DMS53 (cell line): ENCODE measurements around the gene IRGC.
"Not testable (repeated sequence)": the region's sequence is repeated elsewhere in the genome, so short reads cannot be mapped to it uniquely, and the experiment has no call there.

Source experiments
- DNase-seq: peaks from one replicate; lab custom pipeline; 2025; lab: John Stamatoyannopoulos, UW

The IRGC gene

GRCh38 chr19:43715776-43716175 lies at the start of gene IRGC:
Gene IRGC (plus strand): TSS chr19:43716076. CDS start chr19:43718559, 2,483 bp downstream.
- DNase-seq = no peak

- no peak for DNase-seq
Measured at GRCh38 chr19:43667126-43667875, 48.6 kb upstream of the IRGC start.

GRCh38 chr19:43667876-43668405 lies 47.9 kb upstream of the IRGC start:
- DNase-seq = peak; percentile 91

- DNase-seq = peak; percentile 100
Measured at GRCh38 chr19:43668406-43669109, 47.3 kb upstream of the IRGC start.

GRCh38 chr19:43672061-43672679 lies 43.7 kb upstream of the IRGC start:
- no peak for DNase-seq

- no peak for DNase-seq
Measured at GRCh38 chr19:43673637-43674036, 42.2 kb upstream of the IRGC start.

GRCh38 chr19:43674183-43674582 lies 41.7 kb upstream of the IRGC start:
- no peak for DNase-seq

- peak; percentile 39 for DNase-seq
Measured at GRCh38 chr19:43674596-43674995, 41.3 kb upstream of the IRGC start.

GRCh38 chr19:43675269-43675879 lies 40.5 kb upstream of the IRGC start:
- DNase-seq = peak; percentile 91

GRCh38 chr19:43675906-43676305 lies 40.0 kb upstream of the IRGC start:
- no peak for DNase-seq

GRCh38 chr19:43678512-43679261 lies 37.2 kb upstream of the IRGC start:
- no peak for DNase-seq

GRCh38 chr19:43681821-43682220 lies 34.1 kb upstream of the IRGC start:
- DNase-seq = no peak

- not testable (repeated sequence) for DNase-seq
Measured at GRCh38 chr19:43682269-43682668, 33.6 kb upstream of the IRGC start.

- no peak for DNase-seq
Measured at GRCh38 chr19:43682824-43683661, 32.8 kb upstream of the IRGC start.

GRCh38 chr19:43683905-43684304 lies 32.0 kb upstream of the IRGC start:
- no peak for DNase-seq

GRCh38 chr19:43684326-43684725 lies 31.6 kb upstream of the IRGC start:
- no peak for DNase-seq

- DNase-seq = no peak
Measured at GRCh38 chr19:43687660-43687997, 28.2 kb upstream of the IRGC start.

- DNase-seq = no peak
Measured at GRCh38 chr19:43688059-43688701, 27.7 kb upstream of the IRGC start.

- peak; percentile 15 for DNase-seq
Measured at GRCh38 chr19:43690444-43690843, 25.4 kb upstream of the IRGC start.

- DNase-seq = no peak
Measured at GRCh38 chr19:43690890-43691289, 25.0 kb upstream of the IRGC start.
